NB4 (cell line): ENCODE measurements around the gene FARP1.

Experiments used
- DNase-seq: peaks from one replicate; pipeline ENCODE4 v3.0.0; 2010; ENCODE audit warnings: low read depth
- H3K4me3 ChIP-seq: one replicate; pipeline ENCODE4 v1.5.1; 2011; ENCODE audit warnings: mild to moderate bottlenecking, low read depth, low read length, moderate library complexity
- MYC ChIP-seq: IDR thresholded peaks from 2 replicates; pipeline ENCODE4 v1.6.1; 2011; ENCODE audit warnings: low read depth, low read length
- POLR2A ChIP-seq: IDR thresholded peaks from 2 replicates; pipeline ENCODE4 v1.6.1; 2011; ENCODE audit warnings: mild to moderate bottlenecking; ENCODE audit not compliant: insufficient read length; ENCODE audit errors: extremely low read depth
- TF ChIP-seq, protein P1 (sequence below): IDR thresholded peaks from 2 replicates; pipeline ENCODE4 v1.6.1; 2011; ENCODE audit warnings: low read depth, low read length
- TF ChIP-seq, protein P2 (sequence below): IDR thresholded peaks from one replicate; pipeline ENCODE4 v1.5.1; 2012; ENCODE audit warnings: low read depth, low read length

FARP1 gene

DNA sequence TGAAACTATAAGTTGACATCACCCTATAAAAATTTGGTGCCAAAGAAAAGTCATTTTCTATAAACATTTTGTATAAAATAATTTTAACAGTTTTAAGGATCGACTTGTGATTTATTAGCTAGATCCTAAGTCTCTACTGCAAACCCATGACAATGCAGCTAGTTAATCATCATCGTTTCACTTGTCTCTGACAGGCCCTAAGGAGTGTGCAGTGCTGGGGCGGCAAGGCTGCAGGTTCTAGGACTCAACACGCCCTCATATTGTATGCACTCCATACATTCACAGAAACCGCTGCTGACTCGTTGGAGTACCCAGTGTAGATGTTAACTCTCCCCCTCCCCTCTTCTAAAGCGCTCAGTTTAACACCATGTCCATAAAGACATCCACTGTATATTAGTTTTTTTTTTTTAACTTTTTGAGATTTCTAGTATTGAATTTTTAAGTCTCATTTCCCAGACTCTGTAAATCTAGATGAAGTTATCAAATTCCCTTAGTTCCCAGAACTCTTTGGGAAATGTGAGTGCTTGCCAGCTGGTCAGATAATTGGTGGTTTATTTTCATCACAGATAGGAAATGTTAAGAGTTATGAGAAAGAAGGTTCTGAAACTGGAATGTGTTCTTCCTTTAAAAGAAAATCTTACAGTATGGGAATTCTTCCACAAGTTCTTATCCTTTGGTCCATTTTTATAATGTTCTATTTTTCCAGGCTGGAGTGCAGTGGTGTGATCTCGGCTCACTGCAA is 197.0 kb downstream of the FARP1 start:
- no peak for DNase-seq
- no peak overlapping the region for H3K4me3 ChIP-seq
- TF ChIP-seq, protein P1, sequence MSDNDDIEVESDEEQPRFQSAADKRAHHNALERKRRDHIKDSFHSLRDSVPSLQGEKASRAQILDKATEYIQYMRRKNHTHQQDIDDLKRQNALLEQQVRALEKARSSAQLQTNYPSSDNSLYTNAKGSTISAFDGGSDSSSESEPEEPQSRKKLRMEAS = no peak
- TF ChIP-seq MYC (no peak), POLR2A (no peak)
- TF ChIP-seq, protein P2, sequence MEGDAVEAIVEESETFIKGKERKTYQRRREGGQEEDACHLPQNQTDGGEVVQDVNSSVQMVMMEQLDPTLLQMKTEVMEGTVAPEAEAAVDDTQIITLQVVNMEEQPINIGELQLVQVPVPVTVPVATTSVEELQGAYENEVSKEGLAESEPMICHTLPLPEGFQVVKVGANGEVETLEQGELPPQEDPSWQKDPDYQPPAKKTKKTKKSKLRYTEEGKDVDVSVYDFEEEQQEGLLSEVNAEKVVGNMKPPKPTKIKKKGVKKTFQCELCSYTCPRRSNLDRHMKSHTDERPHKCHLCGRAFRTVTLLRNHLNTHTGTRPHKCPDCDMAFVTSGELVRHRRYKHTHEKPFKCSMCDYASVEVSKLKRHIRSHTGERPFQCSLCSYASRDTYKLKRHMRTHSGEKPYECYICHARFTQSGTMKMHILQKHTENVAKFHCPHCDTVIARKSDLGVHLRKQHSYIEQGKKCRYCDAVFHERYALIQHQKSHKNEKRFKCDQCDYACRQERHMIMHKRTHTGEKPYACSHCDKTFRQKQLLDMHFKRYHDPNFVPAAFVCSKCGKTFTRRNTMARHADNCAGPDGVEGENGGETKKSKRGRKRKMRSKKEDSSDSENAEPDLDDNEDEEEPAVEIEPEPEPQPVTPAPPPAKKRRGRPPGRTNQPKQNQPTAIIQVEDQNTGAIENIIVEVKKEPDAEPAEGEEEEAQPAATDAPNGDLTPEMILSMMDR = no peak

GRCh38 chr13:98342953-98343352 is 200.1 kb downstream of the FARP1 start:
- DNase-seq = no peak
- TF ChIP-seq, protein P1 = no peak
- TF ChIP-seq POLR2A = no peak
- TF ChIP-seq MYC = no peak
- TF ChIP-seq, protein P2 = no peak
- no peak overlapping the region for H3K4me3 ChIP-seq

GRCh38 chr13:98343461-98343860 is 200.6 kb downstream of the FARP1 start:
- H3K4me3 ChIP-seq = no peak overlapping the region
- no peak for TF ChIP-seq POLR2A
- TF ChIP-seq, protein P2 = no peak
- no peak for TF ChIP-seq MYC
- TF ChIP-seq, protein P1 = no peak
- no peak for DNase-seq

DNA sequence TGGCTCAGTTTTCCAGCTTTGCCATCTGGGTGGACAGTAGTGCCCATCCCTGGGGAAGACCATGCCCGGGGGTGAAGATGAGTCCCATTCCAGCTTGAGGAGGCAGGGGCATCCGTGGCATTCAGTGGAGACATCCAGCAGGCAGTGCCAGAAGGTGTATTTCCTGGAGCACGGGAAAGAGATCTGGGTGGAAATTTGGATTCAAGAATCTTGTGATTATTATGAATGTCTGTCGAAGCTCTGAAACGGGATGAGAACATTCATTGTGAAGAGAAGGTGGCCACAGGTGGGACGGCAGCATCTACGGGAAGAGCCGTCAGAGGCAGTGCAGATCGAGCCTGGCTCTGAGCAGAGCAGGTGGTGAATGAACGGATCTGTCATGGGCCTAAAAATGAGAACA is 201.5 kb downstream of the FARP1 start:
- TF ChIP-seq POLR2A (no peak), MYC (no peak)
- TF ChIP-seq, protein P2 = no peak
- TF ChIP-seq, protein P1 = no peak
- DNase-seq = no peak

DNA sequence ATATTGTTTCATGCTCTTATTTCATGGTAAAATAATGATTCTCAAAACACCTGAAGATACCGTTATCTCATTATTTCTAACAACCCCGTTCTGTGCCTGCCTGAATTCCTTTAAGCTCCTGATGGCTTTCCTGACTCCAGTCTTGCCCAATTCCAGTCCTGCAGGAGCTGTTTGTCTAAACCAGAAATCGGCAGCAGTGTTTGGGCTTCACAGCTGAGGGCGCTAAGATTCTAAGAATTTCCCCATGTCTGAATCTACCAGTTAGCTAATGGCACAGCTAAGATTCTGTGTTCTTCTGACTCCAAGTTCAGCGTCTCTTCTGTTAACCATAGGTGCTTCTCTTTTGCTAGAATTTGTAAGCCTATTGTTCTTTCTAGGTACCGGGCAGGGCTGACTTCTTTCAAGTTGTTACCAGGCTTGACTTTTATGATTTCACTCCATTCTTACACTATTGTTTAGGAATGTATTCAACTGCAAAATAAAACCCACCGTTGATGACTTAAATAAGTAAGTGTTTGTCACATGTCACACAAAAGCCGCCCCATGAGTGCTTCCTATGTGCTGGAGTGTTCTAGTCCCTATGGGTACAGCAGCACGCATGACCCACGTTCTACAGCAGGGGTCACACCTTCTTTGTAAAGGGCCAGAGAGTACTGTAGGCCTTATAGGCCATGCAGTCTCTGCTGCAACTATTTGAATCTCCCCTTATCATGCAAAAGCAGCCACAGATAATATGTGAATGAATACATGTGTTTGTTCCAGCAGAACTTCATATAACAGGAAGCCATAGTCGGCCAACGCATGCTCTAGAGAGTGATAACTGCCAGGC is 202.4 kb downstream of the FARP1 start:
- DNase-seq = peak; percentile 14
- no peak overlapping the region for H3K4me3 ChIP-seq
- TF ChIP-seq, protein P2 = no peak
- TF ChIP-seq, protein P1 = no peak
- no peak for TF ChIP-seq POLR2A
- no peak for TF ChIP-seq MYC

More for the DNA sequence above, 201.5 kb downstream of the FARP1 start:
- no peak overlapping the region for H3K4me3 ChIP-seq
